Kidney epithelial cell (primary cell): ENCODE data around the gene LSP1. TPM values are rescaled to one million over a fixed set of nuclear protein-coding genes. Genes with fewer than 3 reads are reported as not detected.

ENCODE experiments used
- DNase-seq: peaks from one replicate; pipeline ENCODE4 v3.0.0-alpha.2; 2010; ENCODE audit warnings: low read depth
- H3K27me3 ChIP-seq: 2 replicates; pipeline ENCODE4 v1.6.0; 2011; ENCODE audit warnings: low read length; ENCODE audit not compliant: control insufficient read depth, insufficient read depth
- H3K36me3 ChIP-seq: 2 replicates; pipeline ENCODE4 v1.5.1; 2011; ENCODE audit warnings: low read length; ENCODE audit not compliant: control insufficient read depth, insufficient read depth
- H3K4me3 ChIP-seq: 2 replicates; pipeline ENCODE4 v1.5.1; 2011; ENCODE audit warnings: low read depth, mild to moderate bottlenecking, control low read depth, low read length
- total RNA-seq: library from RNA; depleted of rRNA; stranded (reverse); fragments of >200 nt; gene quantifications from 2 replicates; pipeline ENCODE4 v1.2.3, GENCODE V29; 2015
- TF ChIP-seq, protein P1 (sequence below): IDR thresholded peaks from 2 replicates; pipeline ENCODE4 v1.5.1; 2011; ENCODE audit warnings: mild to moderate bottlenecking, moderate library complexity, low read length, control low read depth, inconsistent platforms; ENCODE audit not compliant: insufficient read depth, poor library complexity, severe bottlenecking

LSP1 gene
- total RNA-seq, 1 donor from 2014 or later = not detected

- DNase-seq = no peak
- H3K4me3 ChIP-seq = no peak overlapping the region
- H3K36me3 ChIP-seq = no peaks in the 10 kb centered on the region
- peaks cover 8% of the 10 kb centered on the region for H3K27me3 ChIP-seq
- TF ChIP-seq, protein P1, sequence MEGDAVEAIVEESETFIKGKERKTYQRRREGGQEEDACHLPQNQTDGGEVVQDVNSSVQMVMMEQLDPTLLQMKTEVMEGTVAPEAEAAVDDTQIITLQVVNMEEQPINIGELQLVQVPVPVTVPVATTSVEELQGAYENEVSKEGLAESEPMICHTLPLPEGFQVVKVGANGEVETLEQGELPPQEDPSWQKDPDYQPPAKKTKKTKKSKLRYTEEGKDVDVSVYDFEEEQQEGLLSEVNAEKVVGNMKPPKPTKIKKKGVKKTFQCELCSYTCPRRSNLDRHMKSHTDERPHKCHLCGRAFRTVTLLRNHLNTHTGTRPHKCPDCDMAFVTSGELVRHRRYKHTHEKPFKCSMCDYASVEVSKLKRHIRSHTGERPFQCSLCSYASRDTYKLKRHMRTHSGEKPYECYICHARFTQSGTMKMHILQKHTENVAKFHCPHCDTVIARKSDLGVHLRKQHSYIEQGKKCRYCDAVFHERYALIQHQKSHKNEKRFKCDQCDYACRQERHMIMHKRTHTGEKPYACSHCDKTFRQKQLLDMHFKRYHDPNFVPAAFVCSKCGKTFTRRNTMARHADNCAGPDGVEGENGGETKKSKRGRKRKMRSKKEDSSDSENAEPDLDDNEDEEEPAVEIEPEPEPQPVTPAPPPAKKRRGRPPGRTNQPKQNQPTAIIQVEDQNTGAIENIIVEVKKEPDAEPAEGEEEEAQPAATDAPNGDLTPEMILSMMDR = peak; percentile 56
Observed at GRCh38 chr11:1876361-1877063, 23.6 kb downstream of the LSP1 start.

DNA sequence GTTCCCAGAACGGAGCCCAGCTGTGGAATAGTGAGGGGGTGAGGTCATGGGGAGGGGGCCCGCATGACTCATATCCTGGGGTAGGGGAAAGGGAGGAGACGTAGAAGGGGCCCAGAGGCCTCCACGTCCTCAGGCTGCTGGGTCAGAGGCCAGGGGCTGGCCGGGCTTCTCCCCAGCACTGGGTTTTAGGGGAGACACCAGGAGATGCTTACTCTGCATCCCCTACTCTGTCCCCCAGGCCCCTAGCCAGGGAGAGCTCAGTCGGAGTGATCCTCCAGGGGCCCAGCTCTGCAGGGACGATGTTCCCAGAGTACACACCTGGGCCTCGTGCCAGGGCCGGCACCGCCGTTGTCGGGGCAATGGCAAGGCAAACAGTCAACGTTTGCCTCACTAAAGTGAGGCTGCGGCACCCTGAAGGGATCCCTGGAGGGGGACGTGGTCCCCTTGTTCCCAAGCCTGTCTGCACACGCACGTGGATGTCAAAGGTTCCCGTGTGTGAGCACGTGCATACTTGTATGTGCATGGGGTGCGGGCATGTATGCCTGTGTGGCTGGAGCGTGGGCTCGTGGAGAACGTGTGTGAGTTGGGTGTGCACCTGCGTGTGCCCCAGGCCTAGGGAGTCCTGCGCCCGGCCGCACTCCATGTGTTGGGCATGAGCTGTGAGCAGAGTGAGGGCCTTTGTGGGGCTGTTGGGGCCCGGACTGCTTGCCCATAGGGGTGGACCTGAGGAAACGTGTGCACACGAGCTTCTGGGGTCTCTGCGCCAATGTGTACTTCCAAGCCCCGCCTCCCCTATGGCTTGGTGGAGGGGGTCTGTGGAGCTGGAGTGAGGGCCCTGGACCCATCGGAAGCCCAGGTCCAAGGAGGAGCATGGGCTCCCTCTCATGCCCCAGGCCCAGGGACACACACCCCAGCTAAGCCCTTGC, 24.6 kb downstream of the LSP1 start:
- no peak overlapping the region for H3K4me3 ChIP-seq

GRCh38 chr11:1878137-1879031, 25.5 kb downstream of the LSP1 start:
- Histone ChIP-seq H3K36me3 (no peaks in the 10 kb centered on the region), H3K4me3 (no peak overlapping the region), H3K27me3 (peaks cover 6% of the 10 kb centered on the region)
- TF ChIP-seq, protein P1 = no peak
- no peak for DNase-seq

More for the DNA sequence above, 24.6 kb downstream of the LSP1 start:
- TF ChIP-seq, protein P1 = no peak
- Histone ChIP-seq H3K27me3 (peaks cover 8% of the 10 kb centered on the region), H3K36me3 (no peaks in the 10 kb centered on the region)
- no peak for DNase-seq

DNA sequence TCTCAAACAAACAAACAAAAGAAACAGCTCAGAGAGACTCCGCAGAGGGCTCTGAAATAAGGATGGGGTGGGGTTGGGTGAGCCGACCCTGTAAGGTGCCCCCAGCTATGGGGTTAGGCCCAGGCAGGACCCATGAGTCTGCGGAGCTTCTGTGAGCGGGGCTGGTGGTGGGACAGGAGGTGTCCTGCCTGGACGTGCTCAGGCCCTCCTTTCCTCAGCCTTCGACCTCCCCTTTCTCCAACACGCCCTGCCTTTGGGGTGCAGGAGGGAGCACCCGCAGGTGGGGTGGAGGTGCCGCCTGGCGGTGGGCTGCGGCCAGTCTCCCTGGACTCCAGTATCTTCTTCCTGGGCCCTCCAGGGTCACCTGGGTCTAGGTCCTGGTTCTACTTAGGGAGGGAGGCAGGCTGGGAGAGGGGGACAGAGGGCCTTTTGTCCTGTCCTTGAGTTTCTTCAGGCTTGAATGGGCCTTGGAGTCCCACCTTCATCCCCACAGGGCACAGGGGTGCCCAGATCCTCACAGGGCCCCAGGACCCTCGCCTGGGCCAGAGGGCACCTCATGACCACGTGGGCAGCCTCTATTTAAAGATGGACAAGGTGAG, 26.6 kb downstream of the LSP1 start:
- H3K27me3 ChIP-seq = peaks cover 6% of the 10 kb centered on the region
- no peak for DNase-seq
- TF ChIP-seq, protein P1 = no peak
- no peaks in the 10 kb centered on the region for H3K36me3 ChIP-seq
- H3K4me3 ChIP-seq = no peak overlapping the region

GRCh38 chr11:1879941-1880720, 27.2 kb downstream of the LSP1 start:
- DNase-seq = no peak
- TF ChIP-seq, protein P1 = no peak
- Histone ChIP-seq H3K36me3 (no peaks in the 10 kb centered on the region), H3K4me3 (no peak overlapping the region), H3K27me3 (peaks cover 6% of the 10 kb centered on the region)
